Stimulated activated CD4-positive, alpha-beta T cell treated with anti-CD3 and anti-CD28 coated beads, Interleukin-12 subunit alpha, Interleukin-12 subunit beta, amount 100 ng/mL, for 4 hours (primary cell): ENCODE data around the gene MICAL2.

Experiments used
- DNase-seq: peaks from one replicate; pipeline ENCODE4 v3.0.0-alpha.2; 2020

Gene MICAL2, protein sequence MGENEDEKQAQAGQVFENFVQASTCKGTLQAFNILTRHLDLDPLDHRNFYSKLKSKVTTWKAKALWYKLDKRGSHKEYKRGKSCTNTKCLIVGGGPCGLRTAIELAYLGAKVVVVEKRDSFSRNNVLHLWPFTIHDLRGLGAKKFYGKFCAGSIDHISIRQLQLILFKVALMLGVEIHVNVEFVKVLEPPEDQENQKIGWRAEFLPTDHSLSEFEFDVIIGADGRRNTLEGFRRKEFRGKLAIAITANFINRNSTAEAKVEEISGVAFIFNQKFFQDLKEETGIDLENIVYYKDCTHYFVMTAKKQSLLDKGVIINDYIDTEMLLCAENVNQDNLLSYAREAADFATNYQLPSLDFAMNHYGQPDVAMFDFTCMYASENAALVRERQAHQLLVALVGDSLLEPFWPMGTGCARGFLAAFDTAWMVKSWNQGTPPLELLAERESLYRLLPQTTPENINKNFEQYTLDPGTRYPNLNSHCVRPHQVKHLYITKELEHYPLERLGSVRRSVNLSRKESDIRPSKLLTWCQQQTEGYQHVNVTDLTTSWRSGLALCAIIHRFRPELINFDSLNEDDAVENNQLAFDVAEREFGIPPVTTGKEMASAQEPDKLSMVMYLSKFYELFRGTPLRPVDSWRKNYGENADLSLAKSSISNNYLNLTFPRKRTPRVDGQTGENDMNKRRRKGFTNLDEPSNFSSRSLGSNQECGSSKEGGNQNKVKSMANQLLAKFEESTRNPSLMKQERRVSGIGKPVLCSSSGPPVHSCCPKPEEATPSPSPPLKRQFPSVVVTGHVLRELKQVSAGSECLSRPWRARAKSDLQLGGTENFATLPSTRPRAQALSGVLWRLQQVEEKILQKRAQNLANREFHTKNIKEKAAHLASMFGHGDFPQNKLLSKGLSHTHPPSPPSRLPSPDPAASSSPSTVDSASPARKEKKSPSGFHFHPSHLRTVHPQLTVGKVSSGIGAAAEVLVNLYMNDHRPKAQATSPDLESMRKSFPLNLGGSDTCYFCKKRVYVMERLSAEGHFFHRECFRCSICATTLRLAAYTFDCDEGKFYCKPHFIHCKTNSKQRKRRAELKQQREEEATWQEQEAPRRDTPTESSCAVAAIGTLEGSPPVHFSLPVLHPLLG

DNA sequence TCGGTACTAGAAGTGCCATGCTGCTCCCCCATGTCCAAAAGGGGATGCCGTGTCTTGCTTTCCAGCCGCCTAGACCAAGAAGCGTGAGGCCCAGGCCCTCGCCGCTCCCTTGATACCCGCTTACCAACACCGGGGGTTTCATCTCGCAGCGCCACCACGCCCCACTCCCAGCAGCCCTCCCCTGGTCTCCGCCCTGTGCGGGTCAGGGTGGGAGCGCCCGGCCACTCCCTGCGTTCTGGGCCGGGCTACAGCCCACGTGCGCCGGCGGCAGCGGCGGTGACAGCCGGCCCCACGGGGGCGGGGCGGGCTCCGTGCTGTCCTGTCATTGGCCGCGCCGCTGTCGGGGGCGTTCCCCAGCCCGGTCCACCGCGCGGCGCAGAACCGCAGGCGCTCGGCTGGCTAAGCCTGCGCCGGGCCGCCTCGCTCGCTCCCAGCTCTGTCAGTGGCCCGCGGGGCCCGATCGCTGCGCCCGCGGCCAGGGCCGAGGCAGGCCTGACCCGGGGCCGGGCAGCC, at the start of gene MICAL2:
Gene MICAL2 (plus strand): TSS at position 390 of the 513 bp plus-strand sequence. CDS start 51,566 bp downstream, outside the sequence.
- DNase-seq: peak; percentile 84

DNA sequence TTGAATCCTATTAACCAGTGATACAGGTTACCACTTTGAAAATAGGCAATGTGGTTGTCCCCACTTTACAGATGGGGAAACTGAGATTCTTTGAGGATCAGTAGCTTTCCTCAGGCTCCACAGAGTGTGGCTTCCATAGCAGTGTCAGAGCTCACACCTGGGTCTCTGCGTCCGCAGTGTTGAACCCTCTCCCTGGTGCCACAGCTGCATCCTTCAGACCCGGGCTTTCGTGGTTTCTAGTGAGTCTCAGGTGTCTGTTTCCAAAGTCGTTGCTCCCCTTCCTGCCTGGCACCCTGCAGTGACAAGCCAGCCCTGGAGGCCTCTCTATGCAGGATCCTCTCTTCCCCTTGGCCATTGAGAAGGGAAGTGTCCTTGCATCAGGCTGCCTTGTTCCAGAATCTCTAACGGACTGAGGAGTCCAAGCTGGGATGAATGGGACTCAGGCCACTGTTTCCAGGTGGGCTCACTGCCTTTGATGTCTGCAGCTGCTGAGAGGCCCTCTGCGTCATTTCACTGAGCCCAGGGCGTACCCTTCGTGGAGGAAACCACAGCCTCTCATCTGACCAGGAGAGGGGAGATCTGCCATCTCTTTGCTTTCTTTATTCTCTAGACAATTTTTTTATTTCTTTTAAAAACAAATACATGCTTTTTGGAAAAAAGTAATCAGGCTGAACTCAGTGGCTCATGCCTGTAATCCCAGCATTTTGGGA, 48.4 kb upstream of the MICAL2 start:
- DNase-seq: no peak

DNA sequence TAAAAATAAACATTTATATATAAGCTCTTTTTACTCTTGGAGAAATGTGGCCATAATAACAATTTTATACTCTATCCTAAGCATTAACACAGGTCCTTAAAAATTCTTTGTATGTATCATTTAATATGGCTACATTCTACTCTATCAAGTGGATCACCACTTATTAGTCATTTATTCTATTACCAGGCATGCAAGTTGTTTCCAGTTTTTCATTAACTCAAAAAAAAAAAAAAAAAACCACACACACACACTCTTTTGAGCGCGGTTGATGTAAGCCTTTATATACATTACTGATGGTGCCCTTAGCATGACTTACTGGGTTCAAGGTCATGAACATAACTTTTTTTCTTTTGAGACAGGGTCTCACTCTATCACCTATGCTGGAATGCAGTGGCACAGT, 47.1 kb upstream of the MICAL2 start:
- DNase-seq: no peak

DNA sequence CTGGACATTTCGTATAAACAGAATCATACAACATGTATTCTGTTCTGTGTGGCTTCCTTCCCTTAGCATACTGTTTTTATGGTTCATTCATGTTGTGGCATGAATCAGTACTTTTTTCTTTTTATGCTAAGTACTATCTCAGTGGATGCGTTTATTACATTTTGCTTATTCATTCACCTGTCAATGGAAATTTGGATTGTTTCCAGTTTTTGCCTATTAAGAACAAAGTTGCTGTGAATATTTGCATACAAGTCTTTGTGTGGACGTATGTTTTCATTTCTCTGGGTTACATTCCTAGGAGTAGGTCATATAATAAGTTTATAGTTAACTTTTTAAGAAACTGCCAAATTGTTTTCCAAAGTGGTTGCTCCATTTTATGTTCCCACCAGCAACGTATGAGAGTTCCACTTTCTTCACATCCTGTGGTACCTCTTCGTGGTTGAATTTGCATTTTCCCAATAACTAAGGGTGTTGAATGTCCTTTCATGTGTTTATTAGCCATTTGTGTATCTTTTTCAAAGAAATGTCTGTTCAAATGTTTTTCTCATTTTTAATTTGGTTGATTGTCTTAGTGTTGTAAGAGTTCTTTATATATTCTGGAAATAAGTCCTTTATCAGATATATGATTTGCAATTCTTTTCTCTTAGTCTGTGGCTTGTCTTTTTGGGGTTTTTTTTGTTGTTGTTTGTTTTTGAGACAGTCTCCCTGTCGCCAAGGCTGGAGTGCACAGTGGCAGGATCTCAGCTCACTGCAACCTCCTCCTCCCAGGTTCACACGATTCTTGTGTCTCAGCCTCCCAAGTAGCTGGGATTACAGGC, 46.0 kb upstream of the MICAL2 start:
- no peak for DNase-seq

GRCh38 chr11:12064954-12065280, 45.5 kb upstream of the MICAL2 start:
- no peak for DNase-seq

GRCh38 chr11:12066056-12066798, 44.2 kb upstream of the MICAL2 start:
- no peak for DNase-seq

DNA sequence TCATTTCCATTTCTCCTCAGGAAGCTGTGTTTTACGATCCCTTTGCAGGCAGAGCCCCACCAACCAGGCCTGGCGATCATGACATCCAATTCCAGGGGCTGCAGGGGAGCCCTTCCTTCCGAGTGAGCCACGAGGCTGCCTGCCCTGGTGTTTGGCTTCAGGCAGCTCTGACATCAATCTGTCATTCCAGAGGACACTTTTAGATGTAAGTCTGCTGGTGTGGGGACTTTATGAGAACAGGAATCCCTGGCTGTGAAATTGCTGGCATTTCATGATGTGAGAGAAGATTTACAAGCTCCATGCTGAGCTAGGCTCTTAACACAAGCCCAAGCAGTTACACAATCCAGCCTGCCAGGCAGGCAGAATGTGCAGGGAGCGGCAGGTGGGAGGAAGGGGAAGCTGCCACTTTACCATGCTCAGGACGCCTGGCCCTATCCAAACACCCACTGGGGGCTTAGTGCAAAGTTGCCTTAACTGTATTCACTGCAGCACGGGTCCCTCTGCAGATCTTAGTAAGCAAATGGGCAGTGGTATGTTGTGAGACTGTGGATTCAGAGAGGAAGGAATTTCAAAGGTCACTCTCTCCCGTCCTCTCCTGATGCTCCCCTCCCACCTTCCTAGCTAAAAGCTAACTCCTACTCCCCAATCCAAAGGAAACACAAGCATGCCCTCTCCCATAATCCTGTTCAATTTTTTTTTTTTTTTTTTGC, 43.4 kb upstream of the MICAL2 start:
- no peak for DNase-seq

DNA sequence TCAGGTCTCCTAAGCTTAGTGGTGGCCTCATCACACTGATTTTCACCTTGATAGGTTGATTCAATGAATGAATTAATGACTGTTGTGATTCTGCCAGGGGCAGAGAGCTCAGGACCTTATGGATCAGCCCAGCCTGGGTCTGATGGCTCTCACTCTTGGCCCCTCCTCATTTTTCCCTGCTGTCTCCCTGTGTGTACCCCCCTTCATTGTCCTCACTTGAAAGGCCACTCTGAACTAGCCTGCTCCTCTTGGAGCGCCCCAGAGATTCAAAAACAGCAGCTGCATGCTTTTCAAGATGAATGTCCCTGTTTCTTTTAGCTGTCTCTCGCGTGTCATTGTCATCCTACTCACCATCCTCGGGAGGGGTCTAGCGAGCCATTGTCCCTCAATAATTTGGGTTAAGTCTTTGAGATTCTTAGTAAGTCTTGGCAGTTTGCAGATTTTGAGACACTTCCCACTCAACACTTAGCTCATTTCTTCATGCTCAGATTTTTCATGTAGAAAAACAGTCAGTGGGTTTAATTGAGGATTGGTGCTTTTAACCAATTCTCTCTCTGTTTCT, 42.5 kb upstream of the MICAL2 start:
- no peak for DNase-seq

DNA sequence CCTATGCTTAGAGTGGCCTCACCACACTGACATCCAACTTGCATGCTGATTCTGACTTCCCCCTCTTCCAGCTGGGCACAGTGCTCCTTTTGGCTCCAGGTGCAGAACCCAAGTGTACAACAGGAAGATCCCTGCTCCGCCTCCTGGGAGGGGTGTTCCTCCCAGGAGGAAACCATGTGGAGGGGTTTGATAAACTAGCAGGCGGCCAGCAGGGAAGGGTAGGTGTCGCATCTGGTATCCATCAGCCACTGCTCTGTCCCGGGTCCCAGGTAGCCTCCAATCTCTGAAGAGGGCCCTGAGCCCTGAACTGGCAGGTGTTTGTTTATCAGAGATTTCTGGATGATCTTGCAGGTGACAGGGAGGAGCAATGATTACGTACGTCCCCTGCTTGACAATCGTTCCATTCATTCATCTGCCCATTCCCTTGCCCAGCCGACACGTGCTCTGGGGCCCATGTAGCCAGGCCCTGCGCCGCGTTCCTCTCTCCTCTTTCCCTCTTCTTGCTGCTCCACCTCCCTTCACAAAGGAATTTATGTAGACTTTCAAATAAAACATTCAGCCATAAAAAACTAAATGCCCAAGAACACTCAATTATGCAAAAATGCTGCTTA, 41.2 kb upstream of the MICAL2 start:
- DNase-seq: no peak

- no peak for DNase-seq
Measured at GRCh38 chr11:12070446-12071267, 39.7 kb upstream of the MICAL2 start.

DNA sequence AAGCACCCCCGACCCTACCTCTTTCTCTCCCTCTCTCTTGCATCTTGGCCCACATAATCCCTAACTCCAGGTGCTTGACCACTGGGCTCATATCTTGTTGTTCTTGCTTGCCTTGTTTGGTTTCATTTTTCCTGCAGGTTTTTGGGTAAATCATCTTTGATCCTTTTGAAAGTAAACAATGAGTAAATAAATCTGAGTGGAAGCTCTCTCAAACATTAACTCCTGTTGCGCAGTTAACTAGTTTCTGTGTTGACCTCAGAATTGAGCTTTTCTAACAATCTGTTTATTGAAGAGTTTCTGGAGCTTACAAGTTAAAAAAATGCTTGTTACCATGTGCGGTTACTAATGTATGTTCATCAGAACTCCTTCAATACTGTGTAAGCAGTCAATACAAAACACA, 38.8 kb upstream of the MICAL2 start:
- no peak for DNase-seq

DNA sequence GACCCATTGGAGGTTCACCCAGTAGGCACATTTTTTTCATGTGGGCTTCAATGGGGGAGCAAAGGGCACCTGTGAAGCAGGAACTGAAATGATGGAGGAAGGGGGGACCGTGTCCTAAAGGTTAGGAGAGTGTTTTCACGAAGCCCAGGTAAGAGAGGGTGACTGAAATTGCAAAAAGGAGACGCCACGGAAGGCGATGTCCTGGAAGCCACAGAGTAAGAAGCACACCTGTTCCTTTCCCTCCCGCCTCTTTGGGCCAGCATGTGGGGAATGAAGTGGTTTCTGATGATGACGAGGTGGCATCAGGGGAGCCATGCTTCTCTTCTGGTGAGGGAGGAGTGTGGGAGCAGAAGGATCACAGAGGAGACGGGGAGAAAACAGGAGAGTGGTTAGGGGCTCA, 37.0 kb upstream of the MICAL2 start:
- DNase-seq: no peak

DNA sequence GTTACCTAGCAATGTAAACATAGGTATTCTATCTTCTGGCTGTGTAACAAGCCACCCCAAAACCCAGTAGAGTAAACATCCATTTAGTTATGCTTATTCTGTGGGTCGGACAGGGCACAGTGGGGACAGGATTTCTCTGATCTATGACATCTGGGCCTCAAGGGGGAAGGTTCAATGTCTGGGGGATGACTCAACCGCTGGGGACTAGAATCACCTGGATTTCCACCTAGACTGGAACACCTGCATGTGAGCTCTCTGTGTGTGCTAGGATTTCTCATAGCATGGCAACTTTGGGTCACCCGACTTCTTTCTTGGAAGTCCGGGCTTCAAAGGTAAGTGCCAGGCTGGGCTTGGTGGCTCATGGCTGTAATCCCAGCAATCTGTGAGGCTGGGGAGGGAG, 36.5 kb upstream of the MICAL2 start:
- no peak for DNase-seq

DNA sequence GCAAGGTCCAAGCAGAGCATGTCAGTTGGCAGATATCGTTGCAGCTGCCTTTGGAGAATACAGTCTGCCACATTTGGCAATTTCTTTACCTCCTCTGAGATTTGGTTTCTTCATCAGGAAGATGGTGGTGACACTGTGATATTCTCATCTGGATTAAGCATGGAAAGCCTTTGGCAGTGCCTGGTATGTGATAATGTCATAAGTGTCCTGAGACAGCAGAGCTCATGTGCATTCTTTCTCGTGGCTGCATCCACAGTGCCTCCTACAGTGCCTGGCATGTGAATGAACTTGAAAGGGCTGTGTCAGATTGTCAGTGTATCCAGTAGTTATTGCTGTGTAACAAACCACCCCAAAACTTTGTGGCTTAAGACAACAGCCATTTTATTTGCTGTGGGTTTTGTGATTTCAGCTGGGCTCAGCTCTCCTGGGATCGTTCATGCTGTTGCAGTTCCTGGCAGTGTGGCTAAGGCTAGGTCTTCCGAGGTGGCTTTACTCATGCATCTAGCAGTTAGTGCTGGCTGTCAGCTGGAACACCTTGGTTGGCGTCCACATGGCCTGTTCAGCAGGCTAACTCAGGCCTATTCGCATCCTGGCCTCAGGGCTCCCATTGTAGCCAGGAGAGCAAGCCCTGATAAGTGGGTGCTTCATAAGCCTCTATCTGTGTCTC, 35.7 kb upstream of the MICAL2 start:
- no peak for DNase-seq

- no peak for DNase-seq
Measured at GRCh38 chr11:12075291-12075690, 35.1 kb upstream of the MICAL2 start.

GRCh38 chr11:12075822-12076821, 34.3 kb upstream of the MICAL2 start:
- no peak for DNase-seq
